Glutamatergic neuron (in vitro differentiated cells): ENCODE measurements around the gene TMEM94. TPM values are rescaled to one million over a fixed set of nuclear protein-coding genes. Genes with fewer than 3 reads are reported as not detected.

Source experiments
- DNase-seq: peaks from one replicate; pipeline ENCODE4 v3.0.0; 2022
- H3K27ac Mint-ChIP-seq: one replicate; pipeline ENCODE4 v1.8.0; 2020; ENCODE audit warnings: mild to moderate bottlenecking, mixed read lengths, inconsistent platforms; ENCODE audit not compliant: unreplicated experiment
- H3K27me3 Mint-ChIP-seq: one replicate; pipeline ENCODE4 v1.8.0; 2020; ENCODE audit warnings: mild to moderate bottlenecking, moderate library complexity, mixed read lengths, inconsistent platforms; ENCODE audit not compliant: unreplicated experiment
- H3K36me3 Mint-ChIP-seq: one replicate; pipeline ENCODE4 v1.8.0; 2020; ENCODE audit warnings: mild to moderate bottlenecking, mixed read lengths, inconsistent platforms; ENCODE audit not compliant: unreplicated experiment
- H3K4me1 Mint-ChIP-seq: one replicate; pipeline ENCODE4 v1.8.0; 2020; ENCODE audit warnings: mild to moderate bottlenecking, low read depth, mixed read lengths, inconsistent platforms; ENCODE audit not compliant: unreplicated experiment
- H3K4me3 Mint-ChIP-seq: one replicate; pipeline ENCODE4 v1.8.0; 2020; ENCODE audit warnings: mild to moderate bottlenecking, mixed read lengths, inconsistent platforms; ENCODE audit not compliant: unreplicated experiment
- H3K9me3 Mint-ChIP-seq: one replicate; pipeline ENCODE4 v1.8.0; 2020; ENCODE audit warnings: mild to moderate bottlenecking, moderate library complexity, mixed read lengths, inconsistent platforms; ENCODE audit not compliant: unreplicated experiment
- total RNA-seq: library from RNA; stranded (reverse); fragmentation: NEBNext Ultra II Directional; extraction: Animal tissue kit (Norgen Biotek cat#: 25700); gene quantifications from one replicate; pipeline ENCODE4 v1.2.1, GENCODE V29; 2021; ENCODE audit not compliant: unreplicated experiment
- TF ChIP-seq, protein P1 (sequence below): fragments of 200-600 bp; sonication (generic); IDR thresholded peaks from one replicate; pipeline ENCODE4 v1.5.0; 2021; ENCODE audit not compliant: partially characterized antibody, unreplicated experiment

TMEM94 gene
- total RNA-seq, 1 donor from 2014 or later = 117 TPM

DNA sequence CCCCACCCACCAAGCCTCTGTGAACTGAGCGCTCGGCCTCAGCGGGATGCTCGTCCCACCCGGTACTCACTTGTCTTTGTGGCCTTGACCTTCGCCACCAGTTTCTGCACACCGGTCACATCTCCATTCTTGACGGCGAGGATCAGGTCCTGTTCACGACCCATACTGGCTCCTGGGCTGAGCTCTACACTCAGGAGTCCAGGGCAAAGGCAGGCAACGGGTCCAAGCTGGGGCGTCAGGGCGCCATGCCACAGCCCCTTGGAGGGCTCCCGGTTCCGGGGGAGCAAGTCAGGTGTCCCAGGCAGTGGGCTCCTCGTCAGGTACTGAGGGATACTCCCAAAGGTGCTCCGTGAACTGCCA lies 57.2 kb downstream of the TMEM94 start:
- Mint-ChIP-seq H3K36me3 (no peaks in the 10 kb centered on the region), H3K27ac (no peak overlapping the region), H3K9me3 (peaks cover 8% of the 10 kb centered on the region), H3K27me3 (peaks cover 5% of the 10 kb centered on the region), H3K4me3 (peak overlapping the region; percentile 71), H3K4me1 (no peaks in the 10 kb centered on the region)
- no peak for DNase-seq
- TF ChIP-seq, protein P1, sequence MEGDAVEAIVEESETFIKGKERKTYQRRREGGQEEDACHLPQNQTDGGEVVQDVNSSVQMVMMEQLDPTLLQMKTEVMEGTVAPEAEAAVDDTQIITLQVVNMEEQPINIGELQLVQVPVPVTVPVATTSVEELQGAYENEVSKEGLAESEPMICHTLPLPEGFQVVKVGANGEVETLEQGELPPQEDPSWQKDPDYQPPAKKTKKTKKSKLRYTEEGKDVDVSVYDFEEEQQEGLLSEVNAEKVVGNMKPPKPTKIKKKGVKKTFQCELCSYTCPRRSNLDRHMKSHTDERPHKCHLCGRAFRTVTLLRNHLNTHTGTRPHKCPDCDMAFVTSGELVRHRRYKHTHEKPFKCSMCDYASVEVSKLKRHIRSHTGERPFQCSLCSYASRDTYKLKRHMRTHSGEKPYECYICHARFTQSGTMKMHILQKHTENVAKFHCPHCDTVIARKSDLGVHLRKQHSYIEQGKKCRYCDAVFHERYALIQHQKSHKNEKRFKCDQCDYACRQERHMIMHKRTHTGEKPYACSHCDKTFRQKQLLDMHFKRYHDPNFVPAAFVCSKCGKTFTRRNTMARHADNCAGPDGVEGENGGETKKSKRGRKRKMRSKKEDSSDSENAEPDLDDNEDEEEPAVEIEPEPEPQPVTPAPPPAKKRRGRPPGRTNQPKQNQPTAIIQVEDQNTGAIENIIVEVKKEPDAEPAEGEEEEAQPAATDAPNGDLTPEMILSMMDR = no peak

DNA sequence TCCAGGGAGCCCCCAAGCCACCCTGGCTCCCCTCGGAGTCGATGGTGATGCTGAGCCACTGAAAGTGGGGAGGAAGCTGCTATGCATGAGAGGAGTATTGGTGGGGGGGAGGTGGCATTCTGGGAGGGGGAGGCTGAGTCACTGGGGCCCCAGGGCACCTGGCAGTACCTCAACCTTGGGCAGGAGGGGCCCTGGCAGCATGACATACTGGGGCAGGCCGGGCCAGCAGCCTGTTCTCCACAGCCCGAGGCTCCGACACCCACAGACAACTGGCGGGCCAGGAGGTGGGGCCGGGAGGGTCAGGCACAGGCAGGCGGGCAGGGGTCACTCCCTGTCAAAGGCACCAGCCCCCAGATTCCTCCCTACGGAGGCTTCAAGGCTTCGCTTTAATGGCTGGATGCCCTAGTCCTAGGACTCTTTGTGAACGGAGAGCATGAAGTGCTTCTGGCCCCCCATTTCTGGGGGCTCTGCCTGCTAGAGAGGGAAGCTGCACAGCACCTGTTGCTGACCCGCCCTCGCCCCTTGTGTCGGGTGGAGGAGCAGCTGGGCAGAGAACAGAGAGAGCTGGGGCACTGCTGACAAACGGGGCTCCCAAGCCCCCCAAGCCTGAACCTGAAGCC lies 58.0 kb downstream of the TMEM94 start:
- H3K4me3 Mint-ChIP-seq = peak overlapping the region; percentile 78
- peak; percentile 24 for DNase-seq
- H3K27ac Mint-ChIP-seq = no peak overlapping the region
- H3K36me3 Mint-ChIP-seq = no peaks in the 10 kb centered on the region
- TF ChIP-seq, protein P1 = no peak
- peaks cover 8% of the 10 kb centered on the region for H3K9me3 Mint-ChIP-seq
- peaks cover 5% of the 10 kb centered on the region for H3K27me3 Mint-ChIP-seq
- H3K4me1 Mint-ChIP-seq = no peaks in the 10 kb centered on the region

DNA sequence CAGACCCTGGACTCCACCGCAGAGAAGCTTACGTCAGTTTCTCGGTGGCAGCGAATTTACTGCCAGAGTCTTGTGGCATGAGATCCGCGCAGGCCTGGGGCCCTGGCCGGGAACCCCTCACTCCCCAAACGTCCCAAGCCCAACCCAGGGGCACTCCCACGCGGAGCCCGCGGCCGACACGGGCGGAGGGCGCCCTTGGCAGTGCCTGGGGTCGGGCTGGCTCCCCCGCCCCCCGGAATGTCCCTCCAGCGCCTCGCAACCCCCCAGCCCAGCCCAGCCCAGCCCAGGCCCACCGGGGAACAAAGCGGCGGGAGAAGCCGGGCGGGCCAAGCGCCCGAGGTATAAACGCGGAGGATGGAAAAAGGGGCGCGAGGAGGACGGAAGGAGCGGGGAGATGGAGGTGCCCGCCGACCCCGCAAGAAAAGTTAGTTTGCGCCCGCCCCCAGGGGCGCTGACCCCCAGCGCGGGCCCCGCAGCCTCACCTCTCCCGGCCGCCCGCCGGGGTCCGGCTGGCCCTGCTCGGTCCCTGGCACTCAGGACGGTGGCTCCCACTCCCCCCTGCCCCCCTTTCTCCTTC lies 58.6 kb downstream of the TMEM94 start:
- Mint-ChIP-seq H3K4me1 (no peaks in the 10 kb centered on the region), H3K36me3 (no peaks in the 10 kb centered on the region), H3K4me3 (peak overlapping the region; percentile 78), H3K27ac (no peak overlapping the region), H3K27me3 (peaks cover 5% of the 10 kb centered on the region), H3K9me3 (peaks cover 8% of the 10 kb centered on the region)
- TF ChIP-seq, protein P1 = no peak
- DNase-seq = peak; percentile 31

DNA sequence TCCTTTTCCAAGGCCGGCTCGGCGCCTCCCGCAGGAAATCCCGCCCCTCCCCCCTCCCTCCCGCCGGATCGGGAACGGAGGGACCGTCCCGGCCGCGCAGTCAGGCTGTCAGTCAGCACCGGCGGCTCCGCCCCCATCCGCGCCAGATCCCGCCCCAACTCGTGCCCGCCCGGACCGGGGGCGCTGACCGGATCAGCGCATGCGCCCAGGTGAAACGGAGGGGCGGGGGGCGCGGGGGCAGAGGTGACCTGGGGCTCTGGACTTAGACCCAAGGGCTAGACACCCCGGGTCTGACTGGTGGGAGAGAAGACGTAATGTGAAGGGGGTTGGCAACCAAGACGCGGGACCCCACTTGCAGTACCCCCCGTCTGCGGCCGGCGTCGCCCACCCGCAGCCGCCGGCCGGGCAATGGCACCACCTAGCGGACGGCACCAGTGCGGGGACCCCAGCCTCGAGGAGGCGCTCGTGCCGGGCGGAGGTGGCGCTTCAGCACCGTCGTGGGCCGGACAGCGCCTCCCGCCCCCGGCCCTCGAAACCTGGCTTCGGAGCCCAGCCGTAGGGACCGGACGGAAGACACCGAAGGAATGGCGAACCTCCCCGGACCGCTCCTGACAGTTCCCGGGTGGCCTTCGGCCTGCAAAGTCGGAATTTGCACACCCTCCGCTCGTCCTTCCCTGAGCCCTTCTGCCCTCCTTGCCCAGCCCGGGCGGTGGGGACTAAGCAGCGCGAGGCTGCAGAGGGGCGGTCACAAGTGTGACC lies 59.2 kb downstream of the TMEM94 start, which contains the start of gene CASKIN2:
Gene CASKIN2 (minus strand): TSS at position 42 of the 759 bp plus-strand sequence. CDS start 1,733 bp downstream, outside the sequence.
- TF ChIP-seq, protein P1 = peak; percentile 99
- peak; percentile 97 for DNase-seq
- Mint-ChIP-seq H3K27me3 (peaks cover 5% of the 10 kb centered on the region), H3K9me3 (peaks cover 8% of the 10 kb centered on the region), H3K36me3 (no peaks in the 10 kb centered on the region), H3K4me3 (peak within 1 kb of the TSS; percentile 78), H3K4me1 (no peaks in the 10 kb centered on the region), H3K27ac (no peak within 1 kb of the TSS)

DNA sequence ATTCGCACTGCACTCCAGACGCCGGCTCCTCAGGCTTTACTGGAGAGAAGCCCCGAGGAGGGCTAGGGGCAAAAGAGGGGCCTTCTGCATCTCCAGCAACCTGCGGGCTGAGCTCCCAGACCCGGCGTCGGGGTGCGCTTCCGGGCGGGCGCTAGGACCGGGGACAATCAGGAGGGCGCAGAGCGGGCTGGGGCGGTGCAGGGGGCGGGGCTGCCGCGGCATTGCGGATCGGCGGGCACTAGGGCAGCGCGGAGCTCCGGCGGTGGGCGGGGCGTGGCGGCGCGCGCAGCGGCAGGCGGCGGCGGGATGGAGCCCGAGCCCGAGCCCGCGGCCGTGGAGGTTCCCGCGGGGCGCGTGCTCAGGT lies 59.8 kb downstream of the TMEM94 start, which contains the start of gene TSEN54:
Gene TSEN54 (plus strand): TSS at position 274 of the 364 bp plus-strand sequence. CDS start 33 bp downstream, at position 307.
- no peaks in the 10 kb centered on the region for H3K36me3 Mint-ChIP-seq
- DNase-seq = peak; percentile 99
- H3K9me3 Mint-ChIP-seq = peaks cover 8% of the 10 kb centered on the region
- peak within 1 kb of the TSS; percentile 86 for H3K4me3 Mint-ChIP-seq
- H3K27me3 Mint-ChIP-seq = peaks cover 4% of the 10 kb centered on the region
- H3K27ac Mint-ChIP-seq = no peak within 1 kb of the TSS
- TF ChIP-seq, protein P1 = no peak
- no peaks in the 10 kb centered on the region for H3K4me1 Mint-ChIP-seq
